ENCODE data around the gene EFNA4.

Gene EFNA4

DNA sequence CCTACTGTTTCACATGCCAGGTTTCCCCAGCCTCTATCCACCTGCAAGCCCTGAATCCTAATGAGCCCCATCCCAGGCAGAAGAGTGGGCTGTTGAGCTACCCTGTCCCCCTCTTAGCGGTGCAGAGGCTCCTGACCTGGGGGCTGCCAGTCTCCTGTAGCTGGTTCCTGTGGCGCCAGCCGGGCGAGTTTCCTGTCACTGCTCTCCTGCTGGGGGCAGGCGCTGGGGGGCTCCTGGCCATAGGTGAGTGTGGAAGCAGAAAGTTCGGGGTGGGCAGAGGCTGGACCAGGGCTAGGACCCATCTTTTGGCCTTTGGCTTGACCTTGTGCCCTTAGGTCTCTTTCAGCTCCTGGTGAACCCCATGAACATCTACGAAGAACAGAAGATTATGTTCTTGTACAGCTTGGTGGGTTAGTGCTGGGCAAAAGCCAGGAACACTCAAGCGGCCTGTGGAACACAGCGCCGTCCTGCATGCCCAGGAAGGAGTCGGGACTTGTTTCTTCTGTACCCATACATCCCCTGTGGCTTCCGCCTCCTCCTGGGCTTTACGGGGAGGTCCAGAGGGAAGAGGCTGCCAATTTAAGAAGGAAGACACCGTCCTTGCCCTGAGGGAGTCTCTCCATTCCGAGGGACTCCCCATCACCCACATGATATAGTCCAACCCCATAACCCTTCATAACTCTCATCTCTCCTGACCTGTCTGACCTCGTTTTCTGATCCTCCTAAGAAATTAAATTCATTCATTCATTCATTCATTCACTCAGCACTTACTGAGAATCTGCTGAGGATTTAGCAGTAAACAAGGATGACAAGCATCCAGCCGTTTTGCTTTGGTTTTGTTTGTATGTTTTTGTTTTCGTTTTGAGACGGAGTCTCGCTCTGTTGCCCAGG is 29.0 kb upstream of the EFNA4 start:
- DNase-seq = no peak

DNA sequence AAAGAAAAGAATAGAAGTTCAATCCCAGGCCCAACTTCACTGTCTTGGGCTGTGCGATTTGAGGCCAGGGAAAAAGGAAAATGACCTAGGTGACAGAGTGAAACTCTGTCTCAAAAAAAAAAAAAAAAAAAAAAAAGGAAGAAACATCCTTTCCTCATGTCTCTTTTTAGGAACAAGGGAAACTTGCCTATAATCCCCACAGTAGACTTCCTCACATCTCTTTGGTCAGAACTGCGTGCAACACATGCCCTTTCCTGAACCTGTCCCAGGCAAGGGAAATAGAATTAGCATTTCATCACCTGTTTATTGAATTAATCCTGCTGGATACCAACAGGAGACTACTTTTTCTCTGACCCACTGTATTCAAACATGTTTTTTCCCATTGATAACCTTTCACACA is 27.6 kb upstream of the EFNA4 start:
- DNase-seq = no peak

DNA sequence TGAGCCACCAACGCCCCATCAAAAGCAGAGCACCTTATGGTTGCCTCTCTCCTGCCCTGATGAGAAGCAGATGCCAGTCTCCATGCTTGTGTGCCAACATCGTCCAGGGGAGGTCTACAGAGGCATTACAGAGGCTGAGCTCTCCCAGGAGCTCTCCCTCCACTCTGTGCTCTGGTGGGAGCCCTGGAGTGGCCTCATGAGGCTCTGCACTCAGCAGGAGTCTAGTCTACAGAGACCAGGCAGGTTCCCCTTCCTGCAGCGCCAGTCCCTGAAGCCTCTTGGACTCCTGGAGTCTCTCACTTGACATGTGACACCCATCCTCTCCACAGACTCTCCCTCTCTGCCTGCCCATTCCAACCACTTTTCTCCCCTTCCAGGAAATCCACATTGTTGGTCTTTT is 26.5 kb upstream of the EFNA4 start:
- DNase-seq = no peak

DNA sequence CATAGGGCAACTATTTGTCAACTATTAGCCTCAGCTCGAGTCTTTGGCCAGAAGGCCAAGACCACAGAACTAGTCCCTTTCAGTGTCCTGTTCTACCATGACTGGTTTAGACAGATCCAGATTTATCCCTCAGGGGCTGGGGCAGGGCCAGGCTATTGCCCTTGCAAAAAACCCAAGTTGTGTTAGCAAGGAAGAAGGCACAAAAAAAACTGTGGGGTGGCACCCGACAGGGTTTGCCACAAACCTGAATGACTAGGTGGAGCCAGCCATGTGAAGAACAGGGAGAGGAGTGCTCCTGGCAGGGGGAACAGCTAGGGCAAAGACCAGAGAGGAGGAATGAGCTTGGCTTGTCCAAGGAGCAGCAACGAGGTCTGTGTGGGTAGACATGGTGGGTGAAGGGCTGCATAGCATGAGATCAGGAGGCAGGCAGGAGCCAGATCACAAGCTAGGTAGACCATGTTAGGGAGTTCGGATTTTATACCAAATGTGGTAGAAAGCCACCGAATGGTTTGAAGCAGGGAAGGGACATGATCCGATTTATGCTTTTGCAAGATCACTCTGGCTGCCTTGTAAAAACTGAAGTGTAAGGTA is 25.6 kb upstream of the EFNA4 start:
- DNase-seq = no peak

DNA sequence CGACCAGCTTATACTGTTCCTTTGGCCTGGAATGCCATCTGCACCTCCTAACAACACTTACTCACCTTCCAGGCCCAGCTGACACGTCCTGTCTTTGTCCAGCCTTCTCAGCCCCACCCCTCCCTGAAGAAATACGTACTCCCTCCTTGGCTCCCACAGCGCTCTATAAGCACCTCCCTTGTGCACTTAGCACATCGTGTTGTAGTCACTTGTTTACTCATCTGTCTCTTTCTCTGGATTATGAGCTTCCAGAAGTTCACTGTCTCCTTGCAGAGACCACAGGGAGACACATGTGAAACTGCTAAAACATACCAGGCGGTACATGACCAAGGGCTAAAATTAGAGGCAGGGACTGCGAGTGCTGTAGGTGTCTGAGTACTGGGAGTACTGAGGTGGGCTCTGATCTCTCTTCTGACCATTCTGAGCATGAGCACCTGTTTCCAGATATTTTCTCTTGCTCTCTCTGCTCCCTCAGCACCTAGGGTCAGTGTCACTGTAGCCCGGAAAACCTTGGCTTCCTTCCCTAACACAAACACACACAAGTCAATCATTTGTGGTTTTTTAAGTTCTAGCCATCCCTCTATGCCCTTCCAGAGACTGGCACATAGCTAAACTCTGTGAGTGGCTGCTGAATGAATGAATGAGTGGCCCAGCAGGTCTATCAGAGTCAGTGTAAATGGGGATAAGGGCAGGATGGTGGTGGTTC is 24.8 kb upstream of the EFNA4 start:
- peak; percentile 35 for DNase-seq

DNA sequence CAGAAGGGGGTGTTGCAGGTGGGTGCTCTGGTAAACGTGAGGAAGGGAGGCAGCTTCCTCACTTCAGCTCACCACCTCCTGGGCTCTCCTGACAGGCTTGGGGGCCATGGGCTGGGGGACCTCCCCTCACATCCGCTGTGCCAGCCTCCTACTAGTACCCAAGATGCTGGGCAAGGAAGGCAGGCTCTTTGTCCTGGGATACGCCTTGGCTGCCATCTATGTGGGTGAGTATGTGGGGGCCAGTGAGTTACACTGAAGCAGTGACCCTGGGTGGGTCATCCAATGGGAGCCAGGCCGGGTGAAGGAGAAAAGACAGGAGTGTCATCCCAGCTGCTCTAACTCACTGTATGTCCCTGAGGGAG is 24.3 kb upstream of the EFNA4 start:
- DNase-seq = no peak

DNA sequence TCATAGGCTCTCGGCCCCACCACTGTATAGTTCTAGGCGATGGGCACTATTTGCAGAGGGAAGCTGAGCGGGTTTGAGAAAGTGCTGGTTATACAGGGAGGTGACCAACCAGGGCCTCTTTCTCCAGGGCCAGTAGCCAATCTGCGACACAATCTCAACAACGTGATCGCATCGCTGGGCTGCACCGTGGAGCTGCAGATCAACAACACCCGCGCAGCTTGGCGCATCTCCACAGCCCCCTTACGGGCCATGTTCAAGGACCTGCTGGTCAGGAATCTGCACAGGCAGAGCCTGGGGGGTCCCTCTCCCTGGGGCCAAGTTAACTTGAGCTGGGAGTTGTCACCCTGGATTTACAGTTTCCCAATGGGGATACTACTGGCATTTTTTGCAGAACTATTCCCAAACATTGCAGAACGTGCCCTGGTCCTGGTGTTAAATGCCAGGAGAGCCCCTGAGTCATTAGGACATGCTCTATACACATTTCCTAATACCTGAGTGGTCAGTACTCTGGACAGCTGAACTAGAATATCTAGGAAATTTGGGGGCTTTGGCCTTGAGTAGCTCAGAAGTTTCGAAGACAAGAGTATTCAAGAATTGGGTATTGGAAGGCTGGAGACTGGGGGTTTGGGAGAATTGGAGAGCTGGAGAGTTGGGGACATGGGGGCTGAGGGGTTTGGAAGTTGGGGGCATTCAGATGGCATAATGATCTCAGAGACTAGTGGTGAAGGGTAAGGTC is 23.0 kb upstream of the EFNA4 start:
- no peak for DNase-seq

DNA sequence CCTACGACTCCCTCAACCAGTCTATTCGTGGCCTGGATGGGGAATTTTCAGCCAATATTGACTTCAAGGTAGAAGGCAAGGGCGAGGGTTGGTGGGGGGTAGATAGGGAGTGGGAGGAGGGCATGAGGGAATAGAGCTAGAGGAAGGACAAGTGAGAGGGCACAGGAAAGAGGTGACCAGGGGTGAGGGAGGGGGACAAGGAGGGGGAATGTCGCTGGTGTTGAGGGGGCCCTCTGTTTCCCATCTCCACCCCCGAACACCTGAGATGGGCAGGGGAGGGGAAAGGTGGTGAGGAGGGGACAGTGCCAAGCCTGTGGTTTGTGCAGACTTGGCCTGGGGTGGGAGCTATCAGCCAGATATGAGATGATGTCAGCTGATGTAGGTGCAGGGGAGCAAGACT is 20.8 kb upstream of the EFNA4 start:
- DNase-seq = no peak

GRCh38 chr1:155043301-155043702 is 20.2 kb upstream of the EFNA4 start:
- no peak for DNase-seq

DNA sequence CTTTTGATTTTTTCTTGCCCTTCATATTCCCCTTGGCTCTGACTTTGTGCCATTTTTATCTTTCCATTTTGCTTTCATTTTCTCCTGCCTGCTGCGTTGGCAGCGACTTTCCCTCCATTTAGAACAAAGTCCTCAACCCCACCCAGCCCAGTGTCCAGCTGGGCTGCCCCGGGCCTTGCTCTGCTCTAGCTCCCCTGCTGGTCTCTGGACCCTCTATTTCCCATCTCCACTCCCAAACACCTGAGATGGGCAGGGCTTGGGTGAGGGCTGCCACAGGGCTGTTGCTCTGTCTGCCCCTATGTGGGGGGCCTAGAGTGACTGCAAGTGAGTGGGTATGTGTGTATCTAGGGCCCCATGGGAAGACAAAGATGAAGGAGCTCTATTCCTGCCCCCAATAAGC is 19.7 kb upstream of the EFNA4 start:
- DNase-seq = no peak

DNA sequence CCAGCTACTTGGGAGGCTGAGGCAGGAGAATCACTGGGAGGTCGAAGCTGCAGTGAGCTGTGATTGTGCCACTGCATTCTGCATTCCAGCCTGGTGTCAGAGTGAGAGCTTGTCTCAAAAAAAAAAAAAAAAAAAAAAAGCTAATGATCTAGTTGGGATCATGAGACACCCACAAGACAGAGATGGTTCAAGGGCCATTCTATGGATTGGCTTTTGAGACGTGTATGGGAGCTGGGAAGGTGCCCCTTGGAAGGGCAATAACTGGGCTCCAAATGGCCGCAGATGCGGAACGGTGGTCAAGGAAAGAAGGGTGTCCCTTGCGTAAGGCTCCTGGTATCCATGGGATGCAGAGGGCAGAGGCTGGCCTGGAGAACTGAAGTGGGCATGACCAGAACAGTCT is 19.2 kb upstream of the EFNA4 start:
- no peak for DNase-seq

GRCh38 chr1:155044812-155045657 is 18.5 kb upstream of the EFNA4 start:
- peak; percentile 81 for DNase-seq

- no peak for DNase-seq
Measured at GRCh38 chr1:155048449-155049334, 14.8 kb upstream of the EFNA4 start.

DNA sequence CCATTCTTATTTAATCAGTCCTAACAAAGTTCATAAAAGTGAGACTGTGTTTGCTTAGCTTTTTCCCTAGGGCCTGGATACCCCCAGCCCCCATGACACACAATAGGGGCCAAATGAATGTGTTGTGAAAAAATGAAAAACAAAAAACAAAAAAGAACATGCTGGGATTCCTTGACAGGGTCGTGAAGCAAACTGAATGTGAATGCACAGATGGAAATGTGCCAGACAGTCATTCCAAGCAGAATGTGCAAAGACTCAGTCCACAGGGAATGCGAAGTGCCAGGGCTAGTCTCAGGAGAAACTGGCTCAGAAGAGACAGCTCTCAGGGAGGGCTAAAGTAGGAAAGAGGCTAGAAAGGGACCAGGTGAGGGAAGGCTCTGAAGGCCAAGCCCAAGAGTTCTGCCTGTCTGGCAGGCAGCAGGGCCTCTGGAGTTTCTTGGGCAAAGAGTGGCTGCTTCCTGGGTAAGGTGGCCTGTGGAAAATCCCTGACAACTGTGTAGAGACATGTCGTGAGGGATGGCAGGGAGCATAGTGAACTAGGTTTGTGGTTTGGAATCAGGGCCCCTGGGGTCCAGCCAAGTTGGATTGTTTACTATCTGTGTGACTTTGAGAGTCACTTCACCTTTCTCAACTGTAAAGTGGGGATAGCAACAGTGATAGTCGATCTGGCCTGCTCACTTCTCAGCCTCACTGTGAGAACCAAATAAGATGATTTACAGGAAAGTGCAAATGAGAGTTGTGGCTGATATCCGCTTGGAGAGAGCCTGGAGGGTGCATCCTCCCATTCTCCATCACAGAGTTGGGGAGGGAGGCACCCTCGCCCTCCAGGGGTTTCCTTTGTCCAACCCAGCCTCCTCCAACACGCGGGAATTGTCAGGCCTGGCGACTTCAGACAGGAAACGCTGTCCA is 13.6 kb upstream of the EFNA4 start:
- DNase-seq = no peak

GRCh38 chr1:155050560-155051341 is 12.8 kb upstream of the EFNA4 start, which contains the start of gene ADAM15:
ADAM15 (plus strand) TSS chr1:155051316; CDS start chr1:155051387, 71 bp downstream.
- peak; percentile 74 for DNase-seq

DNA sequence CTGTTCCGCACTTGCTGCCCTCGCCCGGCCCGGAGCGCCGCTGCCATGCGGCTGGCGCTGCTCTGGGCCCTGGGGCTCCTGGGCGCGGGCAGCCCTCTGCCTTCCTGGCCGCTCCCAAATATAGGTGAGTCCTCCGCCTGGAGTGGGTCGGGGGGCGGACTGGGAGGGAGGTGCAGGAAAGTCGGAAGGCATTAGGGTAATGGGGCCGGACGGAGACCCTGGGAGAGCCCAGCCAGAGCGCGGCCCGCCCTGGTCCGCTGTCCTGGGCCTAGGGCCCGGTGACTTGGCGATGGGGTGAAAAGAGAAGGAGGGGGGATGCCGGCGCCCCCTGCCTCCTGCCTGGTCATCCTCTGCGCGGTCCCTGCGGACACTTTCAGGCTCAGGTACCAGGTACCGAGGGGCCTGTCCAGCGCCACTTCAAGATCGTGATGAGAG is 12.2 kb upstream of the EFNA4 start:
- no peak for DNase-seq

DNA sequence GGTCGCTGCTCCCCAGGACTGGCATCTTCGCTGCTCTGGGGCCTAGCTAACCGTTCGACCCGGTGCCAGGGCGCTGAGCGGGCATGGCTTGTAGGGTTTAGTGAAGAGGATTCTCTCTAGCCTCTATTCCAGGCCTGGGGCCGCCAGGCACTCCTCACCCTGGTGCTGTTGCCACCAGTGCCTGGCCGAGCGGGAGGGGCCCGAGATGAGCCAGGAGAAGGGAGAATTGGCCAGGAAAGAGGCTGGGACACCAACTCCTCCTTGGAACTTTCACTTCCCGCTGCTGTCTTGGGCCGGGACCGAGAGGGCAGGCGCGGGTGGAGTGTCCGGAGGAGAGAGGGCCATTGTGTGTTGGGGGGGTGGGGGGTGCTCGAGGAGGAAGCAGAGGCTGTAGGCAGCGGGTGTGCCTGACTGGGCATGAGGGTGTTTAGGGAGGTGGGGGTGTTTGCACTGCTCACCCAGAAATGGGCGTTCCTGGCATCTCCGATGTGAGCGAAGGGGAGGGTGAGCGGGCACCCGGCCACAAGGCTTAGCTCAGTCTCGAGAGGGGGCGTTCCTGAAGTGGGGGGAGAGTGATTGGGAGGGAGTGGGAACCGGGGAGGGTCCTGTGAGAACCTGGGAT is 11.7 kb upstream of the EFNA4 start:
- peak; percentile 19 for DNase-seq

Data from GDM1 (cell line).